Neural cell (in vitro differentiated cells): ENCODE results near the gene AMPD2. TPM values are rescaled to one million over a fixed set of nuclear protein-coding genes. Genes with fewer than 3 reads are reported as not detected.

Experiments used
- H2AFZ ChIP-seq: fragments of 200-600, 300-800 bp; sonication (generic), shearing (Covaris generic); 2 replicates; pipeline ENCODE4 v1.6.0; 2014; ENCODE audit warnings: low read depth, mild to moderate bottlenecking, antibody characterized with exemption, low read length, moderate library complexity
- H3F3A ChIP-seq: fragments of 200-600 bp; shearing (Covaris generic); 2 replicates; pipeline ENCODE4 v1.6.1; 2016; ENCODE audit warnings: mild to moderate bottlenecking, moderate library complexity, mixed read lengths, antibody characterized with exemption, low read length; ENCODE audit not compliant: insufficient read depth, poor library complexity, severe bottlenecking
- H3K27ac ChIP-seq: fragments of 200-600, 300-800 bp; sonication (generic), shearing (Covaris generic); 2 replicates; pipeline ENCODE4 v1.5.1; 2014; ENCODE audit warnings: mild to moderate bottlenecking, low read length, moderate library complexity
- H3K27me3 ChIP-seq: fragments of 300-800, 200-600 bp; sonication (generic), shearing (Covaris generic); 2 replicates; pipeline ENCODE4 v1.6.0; 2014; ENCODE audit warnings: mild to moderate bottlenecking, low read depth, low read length, moderate library complexity; ENCODE audit not compliant: insufficient read depth
- H3K36me3 ChIP-seq: fragments of 300-800, 200-600 bp; sonication (generic), shearing (Covaris generic); 2 replicates; pipeline ENCODE4 v1.5.1; 2014; ENCODE audit warnings: mild to moderate bottlenecking, antibody characterized with exemption, low read length, moderate library complexity; ENCODE audit not compliant: insufficient read depth
- H3K4me2 ChIP-seq: fragments of 300-800, 200-600 bp; sonication (generic), shearing (Covaris generic); 2 replicates; pipeline ENCODE4 v1.6.0; 2014; ENCODE audit warnings: mild to moderate bottlenecking, low read length
- H3K4me3 ChIP-seq: fragments of 300-800, 200-600 bp; sonication (generic), shearing (Covaris generic); 2 replicates; pipeline ENCODE4 v1.5.1; 2014; ENCODE audit warnings: mild to moderate bottlenecking, low read length, moderate library complexity
- H3K79me2 ChIP-seq: fragments of 200-600 bp; shearing (Covaris generic); replicated peaks from 2 replicates; pipeline ENCODE4 v1.6.0; 2014; ENCODE audit warnings: mild to moderate bottlenecking, low read length, moderate library complexity; ENCODE audit not compliant: insufficient read depth
- H3K9ac ChIP-seq: fragments of 300-800, 200-600 bp; sonication (generic), shearing (Covaris generic); 2 replicates; pipeline ENCODE4 v1.6.1; 2016; ENCODE audit warnings: mild to moderate bottlenecking, low read length, mixed read lengths
- H3K9me2 ChIP-seq: fragments of 200-600 bp; shearing (Covaris generic); 2 replicates; pipeline ENCODE4 v1.6.1; 2016; ENCODE audit warnings: mild to moderate bottlenecking, low read length, mixed read lengths; ENCODE audit not compliant: insufficient read depth
- H3K9me3 ChIP-seq: fragments of 200-600, 300-800 bp; sonication (generic), shearing (Covaris generic); 2 replicates; pipeline ENCODE4 v1.6.1; 2016; ENCODE audit warnings: mild to moderate bottlenecking, mixed run types, low read length, moderate library complexity, mixed read lengths
- H4K20me1 ChIP-seq: fragments of 200-600 bp; shearing (Covaris generic); 2 replicates; pipeline ENCODE4 v1.6.1; 2016; ENCODE audit warnings: mild to moderate bottlenecking, mixed run types; ENCODE audit not compliant: insufficient read depth
- CTCF ChIP-seq: fragments of 450-650 bp; IDR thresholded peaks from 2 replicates; pipeline ENCODE4 v1.5.1; 2014; ENCODE audit warnings: antibody characterized with exemption, mild to moderate bottlenecking, moderate library complexity; ENCODE audit not compliant: poor library complexity, severe bottlenecking
- EP300 ChIP-seq: fragments of 450-650 bp; conservative IDR thresholded peaks from 2 replicates; pipeline ENCODE4 v1.6.1; 2014; ENCODE audit warnings: antibody characterized with exemption, mild to moderate bottlenecking, moderate library complexity; ENCODE audit not compliant: poor library complexity, severe bottlenecking
- EZH2 ChIP-seq: fragments of 200-600, 300-800 bp; shearing (Covaris generic), sonication (generic); IDR thresholded peaks from 2 replicates; pipeline ENCODE4 v1.6.1; 2014; ENCODE audit warnings: antibody characterized with exemption, low read length, borderline replicate concordance, mild to moderate bottlenecking; ENCODE audit not compliant: insufficient read depth, poor library complexity, severe bottlenecking
- MXI1 ChIP-seq: fragments of 450-650 bp; conservative IDR thresholded peaks from 2 replicates; pipeline ENCODE4 v1.6.1; 2014; ENCODE audit warnings: antibody characterized with exemption, mild to moderate bottlenecking; ENCODE audit not compliant: poor library complexity, severe bottlenecking
- POLR2AphosphoS5 ChIP-seq: IDR thresholded peaks from 2 replicates; pipeline ENCODE4 v1.6.1; 2012
- RAD21 ChIP-seq: fragments of 450-650 bp; conservative IDR thresholded peaks from 2 replicates; pipeline ENCODE4 v1.6.1; 2014; ENCODE audit warnings: antibody characterized with exemption, mild to moderate bottlenecking, moderate library complexity
- REST ChIP-seq: IDR thresholded peaks from 2 replicates; pipeline ENCODE4 v1.6.1; 2012; ENCODE audit warnings: borderline replicate concordance
- SMC3 ChIP-seq: fragments of 450-650 bp; conservative IDR thresholded peaks from 2 replicates; pipeline ENCODE4 v1.6.1; 2014; ENCODE audit warnings: antibody characterized with exemption, mild to moderate bottlenecking, moderate library complexity; ENCODE audit not compliant: poor library complexity
- TAF1 ChIP-seq: IDR thresholded peaks from 2 replicates; pipeline ENCODE4 v1.6.1; 2012; ENCODE audit warnings: low read depth
- polyA plus RNA-seq: library from polyadenylated mRNA; depleted of rRNA; stranded (reverse); fragments of >200 nt; gene quantifications from 2 replicates; pipeline ENCODE4 v1.2.3, GENCODE V29; 2014

The AMPD2 gene
- polyA plus RNA-seq, 1 donor from 2014 or later = 104 TPM

GRCh38 chr1:109579491-109579890 lies 40.1 kb upstream of the AMPD2 start:
- H3K36me3 ChIP-seq = peaks cover 5% of the 10 kb centered on the region

GRCh38 chr1:109582021-109582420 lies 37.6 kb upstream of the AMPD2 start:
- no peak overlapping the region for H3K4me2 ChIP-seq
- no peak overlapping the region for H3K4me3 ChIP-seq
- H3K79me2 ChIP-seq = peaks cover 4% of the 10 kb centered on the region
- no peak overlapping the region for H2AFZ ChIP-seq
- no peaks in the 10 kb centered on the region for H3K9me3 ChIP-seq
- no peaks in the 10 kb centered on the region for H3F3A ChIP-seq
- no peaks in the 10 kb centered on the region for H3K27me3 ChIP-seq
- H3K36me3 ChIP-seq = peaks cover 22% of the 10 kb centered on the region
- H3K9me2 ChIP-seq = no peaks in the 10 kb centered on the region
- H4K20me1 ChIP-seq = no peaks in the 10 kb centered on the region
- H3K9ac ChIP-seq = no peak overlapping the region
- no peak overlapping the region for H3K27ac ChIP-seq
- TF ChIP-seq RAD21 (no peak), EP300 (no peak), TAF1 (no peak), MXI1 (no peak), REST (no peak), SMC3 (no peak), POLR2AphosphoS5 (no peak), EZH2 (no peak)

More at GRCh38 chr1:109579491-109579890, 40.1 kb upstream of the AMPD2 start:
- no peaks in the 10 kb centered on the region for H3K27me3 ChIP-seq
- no peak overlapping the region for H2AFZ ChIP-seq
- H3K79me2 ChIP-seq = peaks cover 4% of the 10 kb centered on the region
- no peak overlapping the region for H3K9ac ChIP-seq
- H3K4me2 ChIP-seq = no peak overlapping the region
- no peaks in the 10 kb centered on the region for H3F3A ChIP-seq
- H3K4me3 ChIP-seq = no peak overlapping the region
- H4K20me1 ChIP-seq = no peaks in the 10 kb centered on the region
- no peaks in the 10 kb centered on the region for H3K9me2 ChIP-seq
- no peak overlapping the region for H3K27ac ChIP-seq
- TF ChIP-seq EP300 = no peak
- no peak for TF ChIP-seq TAF1
- TF ChIP-seq POLR2AphosphoS5 = no peak
- no peak for TF ChIP-seq EZH2
- TF ChIP-seq SMC3 = no peak
- TF ChIP-seq CTCF = no peak
- no peak for TF ChIP-seq MXI1
- TF ChIP-seq REST = no peak
- no peak for TF ChIP-seq RAD21
- no peaks in the 10 kb centered on the region for H3K9me3 ChIP-seq
